ENCODE results near the gene ARHGAP24.
A peak's percentile ranks its signal among the peaks of the same experiment; 100 is the strongest.

ARHGAP24 gene

DNA sequence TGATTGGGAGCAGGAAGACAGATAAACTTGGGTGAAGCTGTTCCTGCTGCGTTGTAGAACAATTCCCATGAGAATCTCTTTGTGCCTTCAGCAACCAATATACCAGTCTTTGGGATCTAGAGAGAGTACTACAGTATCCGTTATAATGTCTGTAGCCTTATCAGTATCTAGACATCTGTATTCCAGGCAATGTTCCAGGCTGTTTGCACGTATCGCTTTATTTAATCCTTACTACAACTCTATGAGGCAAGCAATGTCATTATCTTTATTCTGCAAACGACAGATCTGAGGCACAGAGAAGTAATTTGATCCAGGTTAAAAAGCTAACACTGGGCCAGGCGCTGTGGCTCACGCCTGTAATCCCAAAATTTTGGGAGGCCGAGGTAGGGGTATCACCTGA lies 251.6 kb downstream of the ARHGAP24 start:
- peak in 1 of 10 donors; percentile 58 for DNase-seq
- intact Hi-C loops (cut with DNase I) = no loop called here

DNA sequence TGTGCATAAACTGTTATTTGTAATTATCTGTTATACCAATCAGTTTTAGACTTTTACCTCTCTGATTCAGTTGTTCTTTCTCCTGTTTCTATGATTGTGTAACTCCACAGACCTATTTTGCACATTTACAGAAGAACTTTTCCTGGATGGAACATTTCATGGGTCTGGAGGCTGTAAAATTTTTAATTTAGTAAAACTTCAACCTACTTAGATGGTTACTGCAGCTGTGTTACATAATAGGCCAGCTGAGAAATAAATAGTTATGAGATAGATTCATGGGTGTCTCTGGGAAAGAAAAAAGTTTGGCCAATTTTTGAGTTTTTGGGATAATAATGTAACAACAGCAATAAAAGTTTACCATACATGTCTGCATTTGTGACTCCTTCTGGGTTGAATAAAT lies 253.5 kb downstream of the ARHGAP24 start:
- DNase-seq = no peak
- intact Hi-C loops (cut with DNase I) = no loop called here

- intact Hi-C loops (cut with DNase I) = no loop called here
Observed at GRCh38 chr4:85732124-85732523, 257.2 kb downstream of the ARHGAP24 start.

DNA sequence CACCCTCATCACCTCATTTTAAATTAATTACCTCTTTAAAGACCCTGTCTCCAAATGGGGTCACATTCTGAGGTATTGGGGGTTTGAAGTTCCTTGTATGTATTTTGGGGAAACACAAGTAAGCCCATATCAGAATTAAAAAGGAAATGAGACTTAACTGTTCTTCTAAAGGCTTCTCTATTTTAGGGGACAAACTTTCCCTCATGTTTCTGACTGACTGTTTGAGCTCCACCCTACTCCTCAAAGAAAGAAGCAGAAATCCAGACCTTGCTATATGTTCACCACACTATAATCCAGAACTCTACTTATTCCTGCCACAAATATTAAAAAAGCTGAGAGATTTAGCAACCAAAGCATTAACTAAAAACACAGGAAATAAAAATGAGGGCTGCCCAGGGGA lies 258.8 kb downstream of the ARHGAP24 start:
- intact Hi-C loops (cut with DNase I) = no loop called here
- no peak for DNase-seq

More at GRCh38 chr4:85732124-85732523, 257.2 kb downstream of the ARHGAP24 start:
- DNase-seq = no peak

GRCh38 chr4:85734424-85734831 lies 259.5 kb downstream of the ARHGAP24 start:
- no peak for DNase-seq
- intact Hi-C loops (cut with DNase I) = no loop called here

- DNase-seq = no peak
- intact Hi-C loops (cut with DNase I) = no loop called here
Observed at GRCh38 chr4:85736571-85736970, 261.6 kb downstream of the ARHGAP24 start.

- DNase-seq = no peak
- intact Hi-C loops (cut with DNase I) = no loop called here
Observed at GRCh38 chr4:85737254-85737653, 262.3 kb downstream of the ARHGAP24 start.

DNA sequence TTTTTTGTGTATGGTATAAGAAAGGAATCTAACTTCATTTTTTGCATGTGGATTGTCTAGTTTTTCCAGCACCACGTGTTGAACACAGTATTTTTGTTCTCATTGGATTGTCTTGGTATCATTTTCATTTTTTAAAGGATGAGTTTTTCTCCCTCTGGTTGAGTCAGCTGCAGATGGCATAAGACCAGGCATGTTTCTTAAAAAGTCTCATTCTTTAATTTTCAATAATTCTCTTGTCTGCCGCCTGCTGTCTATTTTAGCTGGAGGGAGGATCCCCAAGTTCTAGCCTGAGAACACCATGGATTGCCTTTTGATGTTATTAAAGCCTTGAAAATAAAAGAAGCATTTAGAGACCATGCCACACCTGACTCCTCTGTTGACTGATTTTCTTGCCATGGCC lies 263.8 kb downstream of the ARHGAP24 start:
- DNase-seq = no peak
- intact Hi-C loops (cut with DNase I) = no loop called here

DNA sequence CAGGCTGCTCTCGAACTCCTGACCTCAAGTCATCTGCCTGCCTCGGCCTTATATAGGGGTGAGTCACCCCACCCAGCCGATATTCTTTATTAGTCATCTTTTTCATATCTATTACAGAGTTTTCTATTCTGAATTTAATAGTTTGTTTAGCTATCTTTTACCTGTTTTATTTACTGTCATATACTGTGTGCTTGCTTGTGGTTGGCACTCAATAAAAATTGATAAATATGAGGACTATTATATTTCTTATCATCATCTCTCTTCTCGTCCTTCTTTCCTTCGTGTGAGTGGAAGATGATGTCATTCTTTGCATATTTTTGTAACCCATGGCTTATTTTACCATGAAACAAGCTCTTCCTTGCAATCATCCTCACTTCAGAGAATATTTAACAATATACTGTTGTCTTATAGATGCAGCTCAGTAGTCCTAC lies 265.5 kb downstream of the ARHGAP24 start:
- intact Hi-C loops (cut with DNase I) = loop anchor here (10.0 kb wide), 1 partner anchor 366 kb away; no protein-coding TSS in a partner anchor
- DNase-seq = no peak

- no peak for DNase-seq
- intact Hi-C loops (cut with DNase I) = loop anchor here (10.0 kb wide), 1 partner anchor 367 kb away; no protein-coding TSS in a partner anchor
Observed at GRCh38 chr4:85741381-85741780, 266.4 kb downstream of the ARHGAP24 start.

DNA sequence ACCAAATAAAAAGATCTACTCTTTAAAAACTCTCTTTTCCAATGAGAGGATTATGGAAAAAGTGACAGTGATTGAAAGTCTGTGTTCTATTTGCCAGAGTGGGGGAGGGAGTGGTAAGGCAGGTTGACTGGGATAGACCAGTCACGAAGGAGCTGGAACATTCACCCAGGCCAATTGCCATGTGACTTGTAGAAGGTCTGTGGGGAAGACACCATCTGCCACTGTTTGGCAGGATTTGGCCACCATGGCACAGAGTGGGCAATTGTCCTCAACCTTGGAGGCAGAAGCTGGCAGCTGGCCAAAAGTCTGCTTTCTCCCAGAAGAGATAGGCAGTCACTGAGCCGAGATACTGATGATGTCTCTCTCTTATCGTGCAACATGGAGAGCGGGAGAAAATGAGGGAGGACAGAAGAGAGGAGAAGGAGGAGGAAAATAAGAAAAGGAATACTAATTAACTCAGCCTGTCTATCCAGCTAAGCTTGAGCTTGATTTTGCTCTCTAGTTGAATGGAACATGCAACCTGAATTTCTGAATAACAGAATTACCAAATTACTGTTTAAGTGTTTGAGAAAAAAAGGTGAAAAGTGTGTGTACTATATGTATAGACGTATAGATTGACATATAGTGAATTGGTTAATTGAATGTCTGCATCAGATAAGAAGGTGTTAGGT lies 267.1 kb downstream of the ARHGAP24 start:
- intact Hi-C loops (cut with DNase I) = loop anchor here (10.0 kb wide), 1 partner anchor 367 kb away; no protein-coding TSS in a partner anchor
- peak; percentile 62 to 96 (median 76) for DNase-seq

DNA sequence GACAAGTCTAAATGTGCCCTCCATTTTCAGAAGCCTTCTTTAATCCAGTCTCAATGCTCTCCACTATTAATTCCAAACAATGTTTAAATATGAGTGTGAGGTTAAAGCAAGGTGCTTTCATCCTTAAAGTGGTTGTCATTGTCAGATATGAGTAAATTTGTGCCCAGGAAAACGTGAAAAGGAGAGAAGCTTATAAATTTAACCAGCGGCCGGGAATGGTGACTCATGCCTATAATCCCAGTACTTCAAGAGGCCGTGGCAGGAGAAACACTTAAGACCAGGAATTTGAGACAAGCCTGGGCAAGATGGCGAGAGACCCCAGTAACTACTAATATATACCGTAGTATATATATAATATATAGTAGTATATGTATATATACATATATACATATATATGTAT lies 270.0 kb downstream of the ARHGAP24 start:
- DNase-seq = no peak
- intact Hi-C loops (cut with DNase I) = loop anchor here (5.0 to 10.0 kb wide), 2 partner anchors 370 to 663 kb away; no protein-coding TSS in a partner anchor

- intact Hi-C loops (cut with DNase I) = loop anchor here (5.0 to 10.0 kb wide), 2 partner anchors 371 to 664 kb away; no protein-coding TSS in a partner anchor
- DNase-seq = no peak
Observed at GRCh38 chr4:85745939-85746338, 271.0 kb downstream of the ARHGAP24 start.

DNA sequence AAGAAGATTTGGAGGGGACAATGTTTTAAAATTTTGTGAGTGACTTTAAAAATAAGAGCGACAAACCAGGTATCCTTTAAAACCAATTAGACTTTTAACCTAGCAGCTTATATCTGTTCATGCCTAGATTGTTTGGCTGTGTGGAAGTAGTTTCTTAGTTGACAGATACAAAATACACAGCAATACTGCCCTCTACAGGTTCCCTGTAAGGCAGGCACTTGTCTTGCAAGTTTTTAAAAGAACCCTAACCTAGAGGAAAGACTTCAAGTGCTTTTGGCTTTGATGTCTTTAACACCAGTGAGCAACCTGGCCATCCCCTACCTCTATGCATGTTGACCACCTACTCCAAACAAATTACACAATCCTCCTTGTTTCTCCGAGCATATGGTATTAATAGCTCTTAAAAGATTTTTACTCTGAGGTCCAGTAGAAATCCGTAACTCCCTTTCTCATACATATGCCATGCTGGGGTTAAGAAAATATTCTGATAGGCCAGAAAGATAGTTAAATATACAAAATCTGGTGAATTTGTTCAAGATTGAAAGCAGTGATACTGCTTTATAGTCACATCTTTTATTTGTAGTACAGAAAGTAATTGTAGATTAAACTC lies 273.0 kb downstream of the ARHGAP24 start:
- intact Hi-C loops (cut with DNase I) = loop anchor here (1.0 to 10.0 kb wide), 3 partner anchors 373 to 666 kb away; no protein-coding TSS in a partner anchor
- DNase-seq = peak in 2 of 10 donors; percentile 39 to 53

DNA sequence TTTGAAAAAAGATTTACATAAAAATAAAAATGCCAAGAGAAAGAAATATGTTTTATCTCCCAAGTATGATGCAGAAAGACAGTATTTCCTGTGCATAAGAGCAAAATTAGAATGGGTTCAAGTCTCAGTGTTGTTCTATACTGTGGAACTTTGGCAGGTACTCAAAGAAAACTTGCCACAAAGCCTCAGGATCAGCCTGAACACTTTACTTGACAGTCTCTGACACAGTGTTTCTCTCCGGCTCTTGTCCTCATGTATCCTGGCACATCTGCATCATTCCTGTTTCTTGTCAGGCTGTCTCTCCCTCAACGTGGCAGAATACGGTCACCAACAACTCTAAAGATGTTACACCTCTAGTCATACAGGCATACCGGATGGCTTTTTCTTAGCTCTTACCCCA lies 273.7 kb downstream of the ARHGAP24 start:
- intact Hi-C loops (cut with DNase I) = loop anchor here (1.0 to 10.0 kb wide), 3 partner anchors 374 to 666 kb away; no protein-coding TSS in a partner anchor
- DNase-seq = no peak

DNA sequence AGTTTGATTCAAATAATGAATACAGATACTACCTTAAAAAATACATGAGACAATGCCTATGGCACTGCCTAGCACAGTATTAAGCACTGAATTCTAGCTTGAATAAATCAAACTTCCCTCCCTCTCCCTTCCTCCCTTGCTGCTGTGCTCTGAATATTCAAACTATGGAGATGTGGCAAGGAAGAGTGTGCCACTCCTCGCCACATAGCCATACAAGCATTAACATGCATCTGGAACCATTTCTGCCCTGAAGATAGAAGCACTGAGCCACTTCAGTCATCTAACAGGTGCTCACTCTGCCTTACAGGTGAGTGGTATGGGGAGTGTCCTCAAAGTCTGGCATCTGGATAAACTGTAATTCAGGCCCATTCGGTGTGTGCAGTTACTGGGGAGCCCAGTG lies 276.9 kb downstream of the ARHGAP24 start:
- no peak for DNase-seq
- intact Hi-C loops (cut with DNase I) = no loop called here

DNA sequence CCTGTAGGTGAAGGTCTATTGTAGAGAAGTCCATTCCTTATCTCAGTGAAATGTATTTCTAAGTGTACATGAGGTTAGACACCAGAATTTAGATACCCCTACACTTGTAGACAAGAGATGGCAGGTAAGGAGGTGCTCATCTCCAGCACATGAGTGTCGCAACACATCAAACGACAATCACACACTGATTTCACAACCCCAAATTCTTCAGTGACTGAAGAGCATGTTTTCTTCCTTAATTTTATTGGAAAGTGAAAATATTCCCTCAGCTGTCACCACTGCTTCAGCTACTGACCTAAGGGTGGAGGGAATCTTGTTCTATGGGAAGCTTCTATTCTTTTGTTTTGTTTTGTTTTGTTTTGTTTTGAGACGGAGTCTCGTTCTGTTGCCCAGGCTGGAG lies 280.3 kb downstream of the ARHGAP24 start:
- DNase-seq = no peak
- intact Hi-C loops (cut with DNase I) = no loop called here

GRCh38 chr4:85756938-85757337 lies 282.0 kb downstream of the ARHGAP24 start:
- DNase-seq = no peak
- intact Hi-C loops (cut with DNase I) = no loop called here

DNA sequence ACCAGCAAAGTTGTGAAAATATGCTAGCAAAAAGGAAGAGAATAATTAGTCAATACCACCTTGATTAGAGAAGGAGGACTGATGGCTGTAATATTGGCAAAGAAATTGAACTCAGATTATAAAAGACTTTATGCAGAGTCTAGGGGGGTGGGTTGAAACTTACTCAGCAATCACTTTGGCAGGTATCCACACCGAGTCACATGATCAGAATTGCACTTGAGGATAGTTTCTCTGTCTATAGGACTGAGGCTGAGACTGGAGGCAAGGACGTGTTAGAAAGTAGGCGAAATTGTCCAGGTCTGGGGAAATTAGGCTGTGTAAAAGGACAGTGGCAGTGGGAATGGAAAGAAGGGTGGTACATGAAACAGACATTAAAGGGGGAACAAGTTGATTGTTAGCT lies 284.4 kb downstream of the ARHGAP24 start:
- DNase-seq = no peak
- intact Hi-C loops (cut with DNase I) = no loop called here

DNA sequence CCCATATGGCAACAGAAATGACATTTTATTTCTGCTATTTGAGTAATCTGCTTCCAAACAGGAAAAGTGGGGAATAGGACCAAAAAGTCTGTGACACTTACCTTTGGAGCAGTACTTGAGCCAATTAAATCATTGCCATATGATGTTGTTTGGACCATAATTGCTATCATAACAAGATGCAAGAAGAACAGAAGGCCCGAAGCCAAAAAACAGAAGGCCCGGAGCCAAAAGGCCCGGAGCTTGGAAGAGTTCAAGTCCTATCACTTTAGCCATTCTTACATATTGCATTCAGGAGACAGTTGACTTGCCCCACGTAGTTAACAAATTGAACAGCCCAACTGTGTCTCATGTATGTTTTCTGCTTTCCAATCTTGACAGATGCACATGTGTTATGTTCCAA lies 285.6 kb downstream of the ARHGAP24 start:
- DNase-seq = no peak
- intact Hi-C loops (cut with DNase I) = no loop called here

GRCh38 chr4:85761803-85762528 lies 287.0 kb downstream of the ARHGAP24 start:
- intact Hi-C loops (cut with DNase I) = no loop called here
- DNase-seq = no peak
